GM12891 (cell line): ENCODE measurements around the gene PLAGL1.
"Not testable (repeated sequence)": the region's sequence is repeated elsewhere in the genome, so short reads cannot be mapped to it uniquely, and the experiment has no call there.

ENCODE experiments used
- DNase-seq: peaks from one replicate; pipeline ENCODE4 v3.0.0; 2011; ENCODE audit warnings: low spot score; ENCODE audit not compliant: insufficient read length
- FAIRE-seq: peaks from 2 replicates; lab custom pipeline; 2011; peaks lifted over from hg19 to GRCh38; lab: Jason Lieb, UNC
- PAX5 ChIP-seq: IDR thresholded peaks from 2 replicates; pipeline ENCODE4 v1.6.1; 2011; ENCODE audit warnings: low read length, moderate library complexity, mild to moderate bottlenecking; ENCODE audit not compliant: insufficient read depth, severe bottlenecking
- POLR2A ChIP-seq: IDR thresholded peaks from 2 replicates; pipeline ENCODE4 v1.6.1; 2011; ENCODE audit warnings: low read depth, low read length, control low read depth
- POLR2AphosphoS5 ChIP-seq: IDR thresholded peaks from 2 replicates; pipeline ENCODE4 v1.6.1; 2011; ENCODE audit warnings: low read depth, low read length, control low read depth
- POU2F2 ChIP-seq: IDR thresholded peaks from 2 replicates; pipeline ENCODE4 v1.6.1; 2011; ENCODE audit warnings: low read depth, mild to moderate bottlenecking, control low read depth, low read length, moderate library complexity
- SPI1 ChIP-seq: IDR thresholded peaks from 2 replicates; pipeline ENCODE4 v1.6.1; 2011; ENCODE audit warnings: low read depth, low read length, control low read depth
- TAF1 ChIP-seq: IDR thresholded peaks from 2 replicates; pipeline ENCODE4 v1.6.1; 2011; ENCODE audit warnings: low read depth, low read length, control low read depth

The PLAGL1 gene

DNA sequence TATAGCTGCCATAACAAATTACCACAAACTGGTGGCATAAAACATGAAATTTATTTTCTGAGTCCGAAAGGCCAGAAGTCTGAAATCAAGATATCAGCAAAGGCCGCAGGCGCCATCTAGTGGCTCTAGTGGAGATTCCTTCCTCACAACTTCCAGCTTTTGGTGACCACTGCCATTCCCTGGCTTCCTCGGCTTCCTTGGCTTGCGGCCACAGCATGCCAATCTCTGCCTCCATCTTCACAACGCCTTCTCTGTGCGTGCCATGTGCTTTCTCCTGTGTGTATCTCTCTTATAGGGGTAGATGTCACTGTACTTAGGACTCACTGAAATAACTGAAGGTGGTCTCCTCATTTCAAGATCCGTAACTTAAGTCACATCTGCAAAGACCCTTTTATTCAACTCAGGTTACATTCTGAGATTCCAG, 5.4 kb upstream of the PLAGL1 start:
- FAIRE-seq (peak; percentile 73), DNase-seq (no peak)
- TF ChIP-seq PAX5 (no peak), SPI1 (no peak), POLR2A (no peak), TAF1 (no peak), POLR2AphosphoS5 (no peak), POU2F2 (no peak)

DNA sequence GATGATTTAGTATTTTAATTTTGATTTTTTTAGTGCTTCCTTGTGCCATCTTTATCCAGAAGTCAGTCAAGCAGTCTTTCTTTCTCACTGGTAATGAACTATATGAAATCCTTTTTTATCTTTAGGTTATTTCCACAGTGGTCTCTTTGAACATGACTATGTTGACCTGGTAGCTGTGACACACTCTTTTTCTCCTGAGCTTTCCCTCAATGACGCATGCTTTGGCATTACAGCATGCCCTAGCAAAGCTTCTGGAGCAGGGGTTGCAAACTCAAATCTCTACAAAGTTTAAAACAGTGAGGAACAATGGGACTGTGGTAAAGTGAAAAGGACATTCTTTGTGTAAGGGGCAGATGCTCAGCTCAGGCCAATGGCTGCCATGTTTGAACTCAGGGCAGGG, 4.5 kb upstream of the PLAGL1 start:
- DNase-seq (no peak), FAIRE-seq (no peak)
- TF ChIP-seq SPI1 (no peak), PAX5 (no peak), POLR2AphosphoS5 (no peak), POLR2A (no peak), TAF1 (no peak), POU2F2 (no peak)

DNA sequence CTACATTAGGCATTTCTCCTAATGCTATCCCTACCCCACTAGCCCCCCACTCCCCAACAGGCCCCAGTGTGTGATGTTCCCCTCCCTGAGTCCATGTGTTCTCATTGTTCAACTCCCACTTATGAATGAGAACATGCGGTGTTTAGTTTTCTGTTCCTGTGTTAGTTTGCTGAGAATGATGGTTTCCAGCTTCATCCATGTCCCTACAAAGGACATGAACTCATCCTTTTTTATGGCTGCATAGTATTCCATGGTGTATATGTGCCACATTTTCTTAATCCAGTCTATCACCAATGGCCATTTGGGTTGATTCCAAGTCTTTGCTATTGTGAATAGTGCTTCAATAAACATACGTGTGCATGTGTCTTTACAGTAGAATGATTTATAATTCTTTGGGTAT, 1.6 kb upstream of the PLAGL1 start:
- not testable (repeated sequence) for FAIRE-seq, DNase-seq

DNA sequence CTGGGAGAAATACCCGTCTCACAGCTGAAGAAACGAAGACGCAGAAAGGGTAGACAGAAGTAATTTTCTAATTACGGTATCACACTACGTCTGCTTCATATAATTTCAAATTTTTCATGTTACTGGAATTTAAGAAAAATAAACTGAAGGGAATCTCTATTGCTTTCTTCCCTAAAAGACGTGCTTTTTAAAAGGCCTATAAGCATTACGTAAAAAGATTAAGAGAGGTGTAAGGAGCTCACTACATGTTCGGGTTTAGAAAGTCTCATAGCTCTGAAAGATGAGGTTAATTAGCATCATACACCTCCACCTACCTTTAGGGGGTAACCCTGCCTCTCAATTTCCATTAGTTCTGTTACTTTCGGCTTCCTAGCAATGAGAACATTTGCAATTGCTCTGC, 787 bp upstream of the PLAGL1 start:
- FAIRE-seq, result no peak
- no peak for DNase-seq
- TF ChIP-seq PAX5 (no peak), POLR2AphosphoS5 (no peak), SPI1 (no peak), POU2F2 (no peak), TAF1 (no peak), POLR2A (no peak)

DNA sequence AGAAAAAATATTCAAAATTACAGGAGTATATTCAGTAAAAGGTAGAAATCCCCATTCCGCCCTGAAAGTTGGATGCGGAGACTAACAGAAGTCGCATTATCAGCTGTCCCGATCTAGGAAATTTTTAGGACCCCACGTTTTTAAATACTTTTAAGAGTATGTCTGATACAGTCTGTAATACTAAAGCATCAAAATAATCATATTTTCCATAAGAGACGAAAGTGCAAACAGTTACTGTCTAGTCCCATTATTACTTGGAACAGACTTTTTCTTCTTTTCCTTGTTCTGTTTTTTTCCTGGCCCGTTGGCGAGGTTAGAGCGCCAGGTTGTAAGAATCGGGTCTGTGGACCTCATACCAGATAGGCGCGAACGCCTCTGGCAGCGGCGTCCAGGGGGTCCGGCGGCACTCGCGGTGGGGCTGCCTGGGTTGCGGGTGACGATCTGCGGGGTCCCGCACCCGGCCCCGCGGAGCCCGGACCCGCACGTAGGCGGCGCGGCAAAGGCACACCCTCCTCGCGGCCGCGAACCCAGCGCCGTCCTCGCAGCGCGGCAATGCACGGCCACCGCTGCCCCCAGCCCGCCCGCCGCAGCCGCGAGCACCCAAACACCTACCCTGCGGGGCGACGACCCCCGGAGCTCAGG, 460 bp downstream of the PLAGL1 start:
- no peak for DNase-seq
- TF ChIP-seq TAF1 (no peak), POU2F2 (no peak), PAX5 (no peak)
- peak; percentile 13 for FAIRE-seq

- DNase-seq (no peak), FAIRE-seq (no peak)
- no peak for TF ChIP-seq SPI1
- no peak for TF ChIP-seq PAX5
- TF ChIP-seq POU2F2, result no peak
- no peak for TF ChIP-seq POLR2A
- no peak for TF ChIP-seq POLR2AphosphoS5
- no peak for TF ChIP-seq TAF1
Measured at GRCh38 chr6:144006736-144007477, 1.2 kb downstream of the PLAGL1 start.

GRCh38 chr6:143999406-143999805, 8.7 kb downstream of the PLAGL1 start:
- TF ChIP-seq POLR2A, result no peak
- no peak for TF ChIP-seq POLR2AphosphoS5
- TF ChIP-seq SPI1, result no peak
- TF ChIP-seq PAX5, result no peak
- no peak for TF ChIP-seq TAF1
- TF ChIP-seq POU2F2, result no peak
- FAIRE-seq (no peak), DNase-seq (no peak)

- FAIRE-seq (no peak), DNase-seq (no peak)
- TF ChIP-seq POLR2AphosphoS5 (no peak), SPI1 (no peak), PAX5 (no peak), TAF1 (no peak), POLR2A (no peak)
Measured at GRCh38 chr6:143998686-143999085, 9.4 kb downstream of the PLAGL1 start.

GRCh38 chr6:143993965-143994646, 14.0 kb downstream of the PLAGL1 start:
- FAIRE-seq (no peak), DNase-seq (no peak)
- TF ChIP-seq POLR2AphosphoS5 (no peak), POU2F2 (no peak), TAF1 (no peak), SPI1 (no peak), POLR2A (no peak), PAX5 (no peak)

DNA sequence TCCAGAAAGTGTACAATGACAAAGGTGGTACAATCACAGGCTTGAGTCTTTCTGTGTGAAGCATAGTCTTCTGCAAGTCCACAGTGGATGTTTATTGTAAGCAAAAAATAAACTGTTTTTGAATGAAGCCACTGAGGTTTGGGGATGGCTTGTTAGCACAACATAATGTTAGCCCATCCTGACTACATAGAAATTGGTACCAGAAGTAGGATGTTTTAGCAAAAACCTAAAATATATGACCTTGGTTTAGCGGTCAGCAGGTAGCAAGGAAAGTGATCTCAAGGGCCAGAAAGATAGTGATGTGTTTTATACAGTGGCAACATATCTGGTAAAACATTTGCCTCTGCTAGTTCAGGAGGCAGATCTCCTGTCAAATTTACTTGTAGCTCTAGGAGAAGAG, 15.8 kb downstream of the PLAGL1 start:
- TF ChIP-seq TAF1, result no peak
- TF ChIP-seq POLR2A, result no peak
- TF ChIP-seq PAX5, result no peak
- TF ChIP-seq SPI1, result no peak
- no peak for TF ChIP-seq POLR2AphosphoS5
- TF ChIP-seq POU2F2, result no peak
- DNase-seq (no peak), FAIRE-seq (no peak)
